Endodermal cell (in vitro differentiated cells): Measurements from ENCODE around the gene CFAP92. TPM values are rescaled to one million over a fixed set of nuclear protein-coding genes. Genes with fewer than 3 reads are reported as not detected.

ENCODE experiments used
- DNase-seq: peaks from one replicate; pipeline ENCODE4 v3.0.0-alpha.2; 2017
- H3K27ac ChIP-seq: 2 replicates; pipeline ENCODE4 v1.5.1; 2013; ENCODE audit warnings: mild to moderate bottlenecking, low read depth, low read length, moderate library complexity
- H3K27me3 ChIP-seq: 2 replicates; pipeline ENCODE4 v1.6.1; 2013; ENCODE audit warnings: mild to moderate bottlenecking, low read length, moderate library complexity; ENCODE audit not compliant: insufficient read depth, control insufficient read depth, poor library complexity, severe bottlenecking
- H3K36me3 ChIP-seq: 2 replicates; pipeline ENCODE4 v1.7.0; 2013; ENCODE audit warnings: mild to moderate bottlenecking, low read length, moderate library complexity; ENCODE audit not compliant: control insufficient read depth, insufficient read depth
- H3K4me1 ChIP-seq: one replicate; pipeline ENCODE4 v1.7.0; 2013; ENCODE audit warnings: low read length; ENCODE audit not compliant: control insufficient read depth, insufficient read depth
- H3K4me3 ChIP-seq: 2 replicates; pipeline ENCODE4 v1.5.1; 2013; ENCODE audit warnings: mild to moderate bottlenecking, low read length, moderate library complexity
- H3K9ac ChIP-seq: 2 replicates; pipeline ENCODE4 v1.6.1; 2013; ENCODE audit warnings: mild to moderate bottlenecking, low read length, moderate library complexity; ENCODE audit not compliant: poor library complexity, severe bottlenecking; ENCODE audit errors: extremely low read depth
- H3K9me3 ChIP-seq: 2 replicates; pipeline ENCODE4 v1.6.1; 2013; ENCODE audit warnings: mild to moderate bottlenecking, low read length, moderate library complexity; ENCODE audit not compliant: control insufficient read depth
- H3K27ac Mint-ChIP-seq: 2 replicates; pipeline ENCODE4 v1.8.0; 2020; ENCODE audit warnings: mixed read lengths
- H3K27me3 Mint-ChIP-seq: 2 replicates; pipeline ENCODE4 v1.8.0; 2021; ENCODE audit warnings: mild to moderate bottlenecking, mixed read lengths; ENCODE audit not compliant: insufficient read depth
- H3K36me3 Mint-ChIP-seq: 2 replicates; pipeline ENCODE4 v1.8.0; 2020; ENCODE audit warnings: low read depth, mixed read lengths
- H3K4me1 Mint-ChIP-seq: 2 replicates; pipeline ENCODE4 v1.8.0; 2020; ENCODE audit warnings: mixed read lengths
- H3K4me3 Mint-ChIP-seq: 2 replicates; pipeline ENCODE4 v1.8.0; 2020; ENCODE audit warnings: mild to moderate bottlenecking, moderate library complexity, mixed read lengths
- H3K9me3 Mint-ChIP-seq: 2 replicates; pipeline ENCODE4 v1.8.0; 2020; ENCODE audit warnings: mild to moderate bottlenecking, mixed read lengths
- WGBS, 2 experiments: methylation state at CpG; one replicate each; pipeline versions ENCODE4 v1.1.5 to v1.1.7; 2013; ENCODE audit warnings: missing lambda C conversion rate in 2 of 2, mixed read lengths in 1 of 2; ENCODE audit not compliant: insufficient coverage in 1 of 2, insufficient read length in 1 of 2; 5-methylcytosine and 5-hydroxymethylcytosine counted together
- total RNA-seq, 2 donors: library from RNA; stranded (reverse); fragmentation: NEBNext Ultra II Directional in 1 of 2; extraction: Animal tissue kit (Norgen Biotek cat#: 25700) in 1 of 2; gene quantifications; 2 replicates in 1 of 2; 3 replicates in 1 of 2; pipeline ENCODE4 v1.2.1, GENCODE V29; 2021
- TF ChIP-seq, protein P1 (sequence below): fragments of 200-600 bp; sonication (generic); conservative IDR thresholded peaks from 2 replicates; pipeline ENCODE4 v1.5.0; 2021; ENCODE audit warnings: antibody characterized with exemption, mild to moderate bottlenecking

The CFAP92 gene
- total RNA-seq, 2 donors from 2014 or later, result 1.3 to 3.0 TPM

- Histone ChIP-seq H3K4me1 (no peaks in the 10 kb centered on the region), H3K27ac (peak overlapping the region; percentile 44), H3K9ac (no peak overlapping the region), H3K27me3 (no peaks in the 10 kb centered on the region), H3K36me3 (peaks cover 69% of the 10 kb centered on the region), H3K9me3 (no peaks in the 10 kb centered on the region), H3K4me3 (no peak overlapping the region)
- TF ChIP-seq, protein P1, sequence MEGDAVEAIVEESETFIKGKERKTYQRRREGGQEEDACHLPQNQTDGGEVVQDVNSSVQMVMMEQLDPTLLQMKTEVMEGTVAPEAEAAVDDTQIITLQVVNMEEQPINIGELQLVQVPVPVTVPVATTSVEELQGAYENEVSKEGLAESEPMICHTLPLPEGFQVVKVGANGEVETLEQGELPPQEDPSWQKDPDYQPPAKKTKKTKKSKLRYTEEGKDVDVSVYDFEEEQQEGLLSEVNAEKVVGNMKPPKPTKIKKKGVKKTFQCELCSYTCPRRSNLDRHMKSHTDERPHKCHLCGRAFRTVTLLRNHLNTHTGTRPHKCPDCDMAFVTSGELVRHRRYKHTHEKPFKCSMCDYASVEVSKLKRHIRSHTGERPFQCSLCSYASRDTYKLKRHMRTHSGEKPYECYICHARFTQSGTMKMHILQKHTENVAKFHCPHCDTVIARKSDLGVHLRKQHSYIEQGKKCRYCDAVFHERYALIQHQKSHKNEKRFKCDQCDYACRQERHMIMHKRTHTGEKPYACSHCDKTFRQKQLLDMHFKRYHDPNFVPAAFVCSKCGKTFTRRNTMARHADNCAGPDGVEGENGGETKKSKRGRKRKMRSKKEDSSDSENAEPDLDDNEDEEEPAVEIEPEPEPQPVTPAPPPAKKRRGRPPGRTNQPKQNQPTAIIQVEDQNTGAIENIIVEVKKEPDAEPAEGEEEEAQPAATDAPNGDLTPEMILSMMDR, result no peak
- no peaks in the 10 kb centered on the region for H3K9me3 Mint-ChIP-seq
- no peaks in the 10 kb centered on the region for H3K27me3 Mint-ChIP-seq
- H3K36me3 Mint-ChIP-seq, result peaks cover 78% of the 10 kb centered on the region
- WGBS, 2 experiments, result 88 to 90% methylated on average over 9 to 11 of the region's 11 CpGs
- no peak overlapping the region for H3K27ac Mint-ChIP-seq
- H3K4me3 Mint-ChIP-seq, result no peak overlapping the region
- DNase-seq, result no peak
- no peaks in the 10 kb centered on the region for H3K4me1 Mint-ChIP-seq
Measured at GRCh38 chr3:128895843-128896697, 97.8 kb downstream of the CFAP92 start.

DNA sequence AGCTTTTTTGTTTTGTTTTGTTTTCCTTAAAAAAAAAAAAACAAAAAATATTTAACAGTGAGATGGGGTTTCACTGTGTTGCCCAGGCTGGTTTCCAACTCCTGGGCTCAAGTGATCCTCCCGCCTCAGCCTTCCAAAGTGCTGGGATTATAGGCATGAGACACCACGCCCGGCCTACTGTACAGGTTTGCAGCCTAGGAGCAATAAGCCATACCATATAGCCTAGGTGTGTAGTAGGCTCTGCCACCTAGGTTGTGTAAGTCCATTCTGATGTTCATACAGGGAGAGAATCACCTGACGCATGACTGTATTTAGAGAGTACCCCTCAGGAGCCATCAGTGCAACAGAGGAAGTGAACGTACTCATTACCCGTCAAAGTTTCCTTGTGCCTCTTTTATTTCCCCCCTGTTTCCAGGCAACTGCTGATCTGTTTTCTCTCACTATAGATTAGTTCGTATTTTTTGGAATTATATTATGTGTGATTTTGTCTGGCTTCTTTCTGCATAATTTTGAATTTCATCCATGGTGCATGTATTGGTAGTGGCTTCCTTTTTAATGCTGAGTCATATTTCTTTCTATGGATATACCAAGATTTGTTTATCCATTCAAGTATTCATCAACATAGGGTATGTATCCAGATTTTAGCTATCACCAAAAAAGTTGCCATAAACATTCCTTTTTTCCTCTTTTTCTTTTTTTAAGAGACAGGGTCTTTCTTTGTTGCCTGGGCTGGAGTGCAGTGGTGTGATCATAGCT lies 104.6 kb downstream of the CFAP92 start:
- no peak overlapping the region for H3K27ac ChIP-seq
- TF ChIP-seq, protein P1, result no peak
- peaks cover 42% of the 10 kb centered on the region for H3K36me3 Mint-ChIP-seq
- no peaks in the 10 kb centered on the region for H3K27me3 Mint-ChIP-seq
- no peak overlapping the region for H3K4me3 Mint-ChIP-seq
- H3K4me1 Mint-ChIP-seq, result no peaks in the 10 kb centered on the region
- no peaks in the 10 kb centered on the region for H3K27me3 ChIP-seq
- H3K27ac Mint-ChIP-seq, result no peak overlapping the region
- no peak for DNase-seq
- no peak overlapping the region for H3K9ac ChIP-seq
- H3K9me3 ChIP-seq, result no peaks in the 10 kb centered on the region
- no peaks in the 10 kb centered on the region for H3K9me3 Mint-ChIP-seq
- H3K4me1 ChIP-seq, result no peaks in the 10 kb centered on the region
- H3K36me3 ChIP-seq, result peaks cover 43% of the 10 kb centered on the region
- no peak overlapping the region for H3K4me3 ChIP-seq
- WGBS, 2 experiments, result 93 to 94% methylated on average over 5 to 7 of the region's 7 CpGs

DNA sequence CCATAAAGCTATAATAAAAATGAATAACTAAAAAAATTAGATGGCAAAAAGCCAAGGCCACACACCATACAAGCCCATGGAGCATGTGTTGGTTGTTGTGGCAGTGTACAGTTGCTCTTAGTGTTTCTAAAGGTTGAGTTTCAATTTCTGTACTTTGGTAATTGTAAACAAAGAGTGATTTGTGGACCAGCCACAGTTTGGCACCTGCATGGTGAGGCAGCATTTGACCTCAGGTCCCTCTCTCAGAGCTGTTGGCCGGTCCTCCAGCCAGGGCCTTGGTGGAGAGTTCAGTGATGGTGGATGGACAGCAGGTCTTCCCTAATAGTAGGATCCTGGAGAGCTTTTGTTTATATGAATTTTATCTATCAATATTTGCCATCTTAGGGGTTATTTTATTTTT lies 108.9 kb downstream of the CFAP92 start:
- no peaks in the 10 kb centered on the region for H3K9me3 Mint-ChIP-seq
- no peak overlapping the region for H3K27ac Mint-ChIP-seq
- no peaks in the 10 kb centered on the region for H3K27me3 Mint-ChIP-seq
- H3K4me1 Mint-ChIP-seq, result peaks cover 18% of the 10 kb centered on the region
- H3K36me3 ChIP-seq, result peaks cover 56% of the 10 kb centered on the region
- TF ChIP-seq, protein P1, result no peak
- H3K4me3 ChIP-seq, result no peak overlapping the region
- H3K4me3 Mint-ChIP-seq, result no peak overlapping the region
- DNase-seq, result no peak
- peaks cover 8% of the 10 kb centered on the region for H3K4me1 ChIP-seq
- H3K9ac ChIP-seq, result no peak overlapping the region
- no peaks in the 10 kb centered on the region for H3K27me3 ChIP-seq
- H3K27ac ChIP-seq, result no peak overlapping the region
- H3K36me3 Mint-ChIP-seq, result peaks cover 34% of the 10 kb centered on the region
- WGBS, 2 experiments, result 100% methylated on average over 1 of the region's 1 CpG; no CpG with 5 or more reads in 1 of the 2 experiments
- no peaks in the 10 kb centered on the region for H3K9me3 ChIP-seq
